GM12878 (cell line): ENCODE results near the gene RPS3.

Source experiments
- CTCF ChIP-seq, 3 experiments: IDR thresholded peaks in 2 of 3; conservative IDR thresholded peaks in 1 of 3; 2 replicates each; pipeline ENCODE4 v1.5.1; 2011; ENCODE audit warnings: low read depth in 3 of 3, low read length in 3 of 3, mild to moderate bottlenecking in 3 of 3, control low read depth in 2 of 3, moderate library complexity in 2 of 3, inconsistent platforms in 1 of 3, mixed read lengths in 1 of 3; ENCODE audit not compliant: control insufficient read depth in 2 of 3, insufficient read depth in 1 of 3; ENCODE audit errors: extremely low read depth in 1 of 3
- EED ChIP-seq: sonication (generic); IDR thresholded peaks from 2 replicates; pipeline ENCODE4 v1.6.1; 2016; ENCODE audit warnings: antibody characterized with exemption, low read depth
- NKRF ChIP-seq: fragments of 450-650 bp; conservative IDR thresholded peaks from 2 replicates; pipeline ENCODE4 v1.6.1; 2017; ENCODE audit warnings: mild to moderate bottlenecking, moderate library complexity
- POLR2A ChIP-seq: IDR thresholded peaks from 2 replicates; pipeline ENCODE4 v1.6.1; 2011; ENCODE audit warnings: low read depth, mild to moderate bottlenecking, low read length
- POLR2AphosphoS5 ChIP-seq: IDR thresholded peaks from 2 replicates; pipeline ENCODE4 v1.6.1; 2011; ENCODE audit warnings: mild to moderate bottlenecking, low read length, inconsistent platforms
- TCF12 ChIP-seq: IDR thresholded peaks from 2 replicates; pipeline ENCODE4 v1.6.1; 2011; ENCODE audit warnings: low read depth, mild to moderate bottlenecking, low read length
- TF ChIP-seq, protein P1 (sequence below): fragments of 450-650 bp; IDR thresholded peaks from 2 replicates; pipeline ENCODE4 v1.6.1; 2018; ENCODE audit warnings: mild to moderate bottlenecking, low read depth, moderate library complexity; ENCODE audit not compliant: partially characterized antibody

DNA sequence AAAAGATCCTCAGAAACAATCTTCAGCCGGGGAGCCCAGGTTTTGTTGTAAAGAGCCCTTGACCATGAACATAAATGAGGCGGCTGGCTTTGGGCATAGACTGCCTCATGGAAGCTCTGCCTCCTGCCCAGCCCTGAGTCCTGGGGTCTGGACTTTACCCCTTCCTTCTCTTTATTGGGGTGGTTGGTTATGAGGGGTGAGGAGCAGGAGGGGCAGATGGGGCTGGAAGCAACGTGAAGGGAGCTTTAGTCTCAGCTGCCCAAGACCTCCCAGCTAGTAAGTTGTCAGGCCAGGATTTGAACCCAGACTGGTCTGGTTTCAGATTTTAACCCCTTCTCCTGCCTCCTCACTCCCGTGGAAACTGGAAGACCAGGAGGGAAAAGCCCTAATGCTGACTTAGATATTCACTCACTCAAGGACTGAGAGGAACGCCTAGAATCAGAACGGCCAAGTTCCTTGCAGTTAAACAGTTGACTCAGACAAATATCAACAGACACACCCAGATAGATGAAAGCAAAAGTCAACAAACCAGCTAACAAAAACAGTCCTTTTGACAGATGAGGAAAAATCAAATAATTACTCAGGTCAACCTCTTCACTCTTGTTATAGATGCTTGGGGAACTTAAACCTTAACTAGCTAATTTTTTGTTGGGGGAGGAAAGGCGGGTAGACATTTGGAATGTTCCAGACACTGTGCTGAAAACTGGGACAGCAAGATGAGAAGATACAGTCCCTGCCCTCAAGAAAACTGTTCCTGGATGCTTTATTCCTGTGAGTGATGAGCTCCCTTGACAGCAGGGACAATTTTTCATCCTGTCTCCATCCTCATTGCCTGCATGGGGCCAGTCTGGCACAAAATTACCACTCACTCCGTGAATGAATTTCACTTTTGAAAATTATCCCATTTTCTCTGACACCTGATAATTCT is 27.1 kb upstream of the RPS3 start:
- TF ChIP-seq POLR2A (no peak), NKRF (no peak), POLR2AphosphoS5 (no peak), CTCF (IDR thresholded peaks at IDR 0.05 in 2 of 3, conservative IDR thresholded peaks at IDR 0.05 in 1 of 3; ENCODE audit: control insufficient read depth in 2 of 3, extremely low read depth in 1 of 3, insufficient read depth in 1 of 3, low read depth in 3 of 3, low read length in 3 of 3) (no peak), EED (no peak), TCF12 (no peak)
- TF ChIP-seq, protein P1, sequence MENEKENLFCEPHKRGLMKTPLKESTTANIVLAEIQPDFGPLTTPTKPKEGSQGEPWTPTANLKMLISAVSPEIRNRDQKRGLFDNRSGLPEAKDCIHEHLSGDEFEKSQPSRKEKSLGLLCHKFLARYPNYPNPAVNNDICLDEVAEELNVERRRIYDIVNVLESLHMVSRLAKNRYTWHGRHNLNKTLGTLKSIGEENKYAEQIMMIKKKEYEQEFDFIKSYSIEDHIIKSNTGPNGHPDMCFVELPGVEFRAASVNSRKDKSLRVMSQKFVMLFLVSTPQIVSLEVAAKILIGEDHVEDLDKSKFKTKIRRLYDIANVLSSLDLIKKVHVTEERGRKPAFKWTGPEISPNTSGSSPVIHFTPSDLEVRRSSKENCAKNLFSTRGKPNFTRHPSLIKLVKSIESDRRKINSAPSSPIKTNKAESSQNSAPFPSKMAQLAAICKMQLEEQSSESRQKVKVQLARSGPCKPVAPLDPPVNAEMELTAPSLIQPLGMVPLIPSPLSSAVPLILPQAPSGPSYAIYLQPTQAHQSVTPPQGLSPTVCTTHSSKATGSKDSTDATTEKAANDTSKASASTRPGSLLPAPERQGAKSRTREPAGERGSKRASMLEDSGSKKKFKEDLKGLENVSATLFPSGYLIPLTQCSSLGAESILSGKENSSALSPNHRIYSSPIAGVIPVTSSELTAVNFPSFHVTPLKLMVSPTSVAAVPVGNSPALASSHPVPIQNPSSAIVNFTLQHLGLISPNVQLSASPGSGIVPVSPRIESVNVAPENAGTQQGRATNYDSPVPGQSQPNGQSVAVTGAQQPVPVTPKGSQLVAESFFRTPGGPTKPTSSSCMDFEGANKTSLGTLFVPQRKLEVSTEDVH: no peak
